Activated CD8-positive, alpha-beta memory T cell treated with anti-CD3 and anti-CD28 coated beads, Interleukin-2, amount 50 U/mL, for 48 hours (primary cell): Measurements from ENCODE around the gene LAMA2.

Experiments
- DNase-seq: peaks from one replicate; pipeline ENCODE4 v3.0.0-alpha.2; 2020

Gene LAMA2

GRCh38 chr6:129473546-129473945 lies 590.6 kb downstream of the LAMA2 start:
- DNase-seq, result no peak

DNA sequence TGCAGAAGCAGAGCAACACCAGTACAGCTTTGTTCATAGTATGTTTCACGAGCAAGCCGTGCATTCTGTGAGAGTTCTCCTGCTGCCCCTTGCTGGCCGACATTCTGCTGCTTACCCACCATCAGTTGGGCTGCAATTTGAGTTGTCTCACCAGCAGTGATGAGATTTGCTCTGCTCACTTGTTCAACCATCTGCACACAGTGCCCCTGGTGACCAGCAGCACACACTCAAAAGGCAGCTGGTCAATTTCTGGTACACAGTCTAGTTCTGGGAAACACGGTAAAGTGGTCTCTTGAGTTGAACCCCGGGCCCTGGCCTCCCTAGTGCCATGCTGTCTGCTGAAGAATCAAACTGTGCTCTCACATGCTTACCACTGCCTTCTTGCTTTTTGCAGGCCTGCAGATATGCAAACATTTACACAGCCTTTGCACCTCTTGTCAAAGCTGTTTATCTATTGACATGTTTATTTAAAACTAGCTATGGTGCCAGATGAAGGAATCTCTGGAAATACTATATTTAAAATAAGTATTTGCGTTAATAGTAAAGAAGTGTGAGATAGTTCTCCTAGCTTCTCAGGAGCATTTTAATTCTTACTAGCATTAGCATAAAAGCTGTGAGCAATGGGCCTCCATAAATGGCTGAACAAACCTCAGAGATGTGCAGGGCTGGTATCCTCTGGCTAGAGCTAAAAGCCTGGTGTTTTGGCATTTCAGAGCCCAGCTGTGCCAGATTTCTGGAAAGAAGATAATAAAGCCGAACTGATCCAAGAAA lies 592.7 kb downstream of the LAMA2 start:
- DNase-seq, result no peak

DNA sequence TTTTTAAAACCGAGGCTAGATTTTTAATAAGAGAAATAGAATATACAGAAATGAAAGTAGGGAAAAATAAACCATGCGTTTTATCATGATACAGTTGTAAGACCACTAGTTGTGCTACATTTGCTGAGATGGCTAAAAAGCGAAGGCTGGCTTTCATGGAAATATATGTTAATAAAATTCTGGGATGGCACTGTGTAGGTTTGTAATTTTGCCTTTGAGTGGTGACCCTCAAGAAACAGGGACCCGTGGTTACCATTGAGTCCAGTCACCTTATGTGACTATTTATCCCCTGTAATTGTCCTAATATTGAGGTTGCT lies 593.3 kb downstream of the LAMA2 start:
- no peak for DNase-seq

- DNase-seq, result no peak
These were observed 593.9 kb downstream of the LAMA2 start for GRCh38 chr6:129476810-129477209.

- no peak for DNase-seq
These were observed 595.4 kb downstream of the LAMA2 start for GRCh38 chr6:129478379-129478778.

- DNase-seq, result no peak
These were observed 598.8 kb downstream of the LAMA2 start for GRCh38 chr6:129481706-129482105.

DNA sequence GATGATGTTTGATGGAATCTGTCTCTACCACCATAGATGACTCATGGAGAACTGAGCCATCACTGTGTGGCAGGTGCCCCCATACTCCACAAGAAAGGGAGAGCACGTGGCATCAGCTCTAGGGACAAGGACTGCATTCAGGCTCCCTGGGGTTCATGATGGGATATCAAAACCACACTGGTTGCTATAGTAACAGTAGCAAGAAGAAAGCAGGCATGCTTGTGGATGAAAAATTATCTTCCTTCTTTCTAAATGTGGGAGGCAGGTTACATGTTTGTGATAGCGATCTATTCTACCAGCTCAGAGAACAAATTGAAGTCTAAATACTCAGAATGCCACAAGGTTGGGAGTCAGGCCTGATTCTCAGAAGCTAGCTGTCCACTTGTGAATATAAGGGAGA lies 602.8 kb downstream of the LAMA2 start:
- DNase-seq, result no peak

GRCh38 chr6:129486327-129486726 lies 603.4 kb downstream of the LAMA2 start:
- DNase-seq, result no peak

DNA sequence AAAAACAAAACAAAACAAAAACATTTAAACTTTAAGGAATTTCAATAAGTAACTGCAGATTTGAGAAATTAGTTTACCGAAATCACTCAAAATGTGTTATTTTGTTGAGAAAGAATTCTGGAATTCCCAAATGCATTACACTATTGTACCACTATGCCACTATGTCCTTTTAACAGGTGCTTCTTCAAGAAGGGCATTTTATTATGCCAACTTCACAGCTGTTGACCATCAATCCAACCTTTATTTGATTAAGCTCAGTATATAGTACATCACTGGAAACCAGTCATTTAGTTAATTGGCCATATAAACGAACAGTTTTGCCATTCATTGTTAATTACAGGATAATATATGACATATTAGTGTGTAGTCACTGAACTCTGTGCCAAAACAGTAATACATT lies 605.4 kb downstream of the LAMA2 start:
- no peak for DNase-seq

- no peak for DNase-seq
These were observed 606.4 kb downstream of the LAMA2 start for GRCh38 chr6:129489215-129489765.

- no peak for DNase-seq
These were observed 607.8 kb downstream of the LAMA2 start for GRCh38 chr6:129490521-129491255.

DNA sequence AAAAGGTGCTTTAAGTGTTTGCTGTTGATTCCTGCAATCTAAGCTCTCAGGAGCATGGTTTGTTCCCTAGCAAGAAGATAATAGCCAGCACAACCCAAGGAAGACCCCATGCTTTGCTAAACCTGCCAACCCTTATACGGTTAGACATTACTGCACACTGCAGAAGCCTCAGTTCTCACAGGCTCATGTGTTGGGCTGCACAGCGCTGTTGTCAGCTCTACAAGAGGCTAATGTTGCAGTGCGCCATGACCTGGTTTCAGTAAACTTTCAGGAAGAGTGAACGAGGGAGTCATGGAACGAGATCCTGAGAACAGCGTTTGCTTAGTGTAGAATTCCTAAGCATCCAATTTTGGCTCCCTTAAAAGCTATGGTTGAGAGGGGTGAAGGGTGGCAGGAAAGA lies 608.5 kb downstream of the LAMA2 start:
- DNase-seq, result no peak

- DNase-seq, result no peak
These were observed 609.3 kb downstream of the LAMA2 start for GRCh38 chr6:129492260-129492659.

- no peak for DNase-seq
These were observed 610.5 kb downstream of the LAMA2 start for GRCh38 chr6:129493354-129493902.

- no peak for DNase-seq
These were observed 611.2 kb downstream of the LAMA2 start for GRCh38 chr6:129494099-129494498.

- DNase-seq, result no peak
These were observed 611.6 kb downstream of the LAMA2 start for GRCh38 chr6:129494586-129494985.

DNA sequence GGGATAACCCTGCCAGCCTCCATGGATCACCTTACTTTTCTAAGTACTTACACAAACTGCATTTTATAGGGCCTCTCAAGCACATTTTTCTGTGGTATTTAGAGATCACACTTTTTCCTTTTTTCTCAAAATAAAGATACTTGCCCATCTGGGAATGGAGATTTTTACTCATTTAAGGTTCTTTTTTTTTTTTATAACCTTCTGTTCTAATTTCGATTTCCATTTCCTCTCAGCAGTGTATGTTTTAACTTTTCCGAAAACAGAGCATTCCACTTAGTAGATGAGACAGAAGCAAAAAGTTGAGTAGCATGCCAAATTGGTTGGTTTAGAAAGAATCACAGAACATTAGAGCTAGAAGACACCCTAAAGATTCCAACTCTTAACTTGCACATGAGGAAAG lies 612.7 kb downstream of the LAMA2 start:
- DNase-seq, result no peak

- no peak for DNase-seq
These were observed 614.8 kb downstream of the LAMA2 start for GRCh38 chr6:129497481-129498441.

- no peak for DNase-seq
These were observed 615.6 kb downstream of the LAMA2 start for GRCh38 chr6:129498541-129498940.

DNA sequence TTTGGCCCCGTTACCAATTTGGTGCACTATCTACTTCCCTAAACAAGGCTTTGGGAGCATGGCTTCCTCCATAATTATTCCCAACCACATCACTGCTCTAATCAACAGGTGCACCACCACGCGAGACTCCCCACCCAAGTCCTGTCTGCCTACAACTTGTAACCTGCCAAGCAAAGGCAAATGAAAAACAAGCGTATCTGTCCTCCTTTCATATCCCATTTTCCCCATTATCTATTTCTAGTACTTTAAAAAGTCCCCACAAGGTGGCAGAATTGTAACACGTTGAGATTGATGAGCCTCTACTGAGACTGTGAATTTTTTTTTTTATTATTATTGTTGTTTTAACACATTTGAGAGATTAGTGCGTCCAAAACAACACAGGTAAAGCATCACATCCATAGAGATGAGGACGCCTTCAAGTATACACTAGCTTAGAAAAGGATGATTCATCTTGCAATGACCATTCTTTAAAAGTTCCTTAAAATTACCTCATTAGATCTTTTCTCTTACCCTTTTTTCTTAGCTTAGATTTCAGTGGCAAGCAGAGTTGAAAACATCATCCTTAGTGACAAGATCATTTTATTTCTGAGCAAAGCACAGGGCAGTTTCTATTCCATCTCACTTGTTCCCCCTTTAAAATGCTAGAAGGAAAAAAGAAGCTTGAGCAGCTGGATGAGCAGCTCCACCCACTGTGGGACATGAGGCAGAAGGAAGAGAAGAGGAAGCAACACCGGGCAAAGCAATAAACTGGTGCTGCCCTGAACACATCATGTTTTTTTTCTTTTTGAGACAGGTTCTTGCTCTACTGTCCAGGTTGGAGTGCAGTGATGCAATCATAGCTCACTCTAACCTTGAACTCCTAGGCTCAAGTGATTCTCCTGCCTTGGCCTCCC lies 616.3 kb downstream of the LAMA2 start:
- DNase-seq, result no peak

DNA sequence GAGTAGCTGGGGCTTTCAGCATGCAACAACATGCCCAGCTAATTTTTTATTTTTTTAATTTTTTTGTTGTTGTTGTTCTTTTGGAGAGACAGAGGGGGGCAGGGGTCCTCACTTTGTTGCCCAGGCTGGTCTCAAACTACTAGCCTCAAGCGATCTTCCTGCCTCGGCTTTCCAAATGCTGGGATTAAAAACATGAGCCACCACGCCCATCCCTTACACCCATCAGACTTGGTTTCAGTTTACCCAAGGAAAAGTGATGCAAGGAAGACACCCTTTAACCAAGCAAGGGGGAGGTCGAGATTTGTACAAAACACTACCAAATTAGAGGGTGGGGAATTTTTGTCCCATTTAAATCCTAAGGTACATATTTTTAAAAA lies 616.9 kb downstream of the LAMA2 start:
- DNase-seq, result no peak
